HCT116 (cell line): ENCODE measurements around the gene RAB30.

Source experiments
- EZH2 ChIP-seq: fragments of 200-600 bp; sonication (generic); IDR thresholded peaks from 2 replicates; pipeline ENCODE4 v1.6.1; 2017; ENCODE audit warnings: antibody characterized with exemption, mixed run types
- EZH2phosphoT487 ChIP-seq: fragments of 200-600 bp; IDR thresholded peaks from 2 replicates; pipeline ENCODE4 v1.6.1; 2018; ENCODE audit warnings: antibody characterized with exemption, borderline replicate concordance
- POLR2A ChIP-seq: IDR thresholded peaks from 2 replicates; pipeline ENCODE4 v1.7.0; 2011; ENCODE audit warnings: borderline replicate concordance; ENCODE audit not compliant: insufficient read depth, insufficient read length; ENCODE audit errors: extremely low read depth
- POLR2AphosphoS5 ChIP-seq: IDR thresholded peaks from 2 replicates; pipeline ENCODE4 v1.6.1; 2011; ENCODE audit warnings: mild to moderate bottlenecking, low read depth, low read length, moderate library complexity
- ZNF274 ChIP-seq: fragments of 200-500 bp; sonication (Bioruptor generic); IDR thresholded peaks from 2 replicates; pipeline ENCODE4 v1.6.1; 2014; ENCODE audit warnings: mild to moderate bottlenecking, low read depth, low read length, inconsistent platforms
- TF ChIP-seq, protein P1 (sequence below): IDR thresholded peaks from 2 replicates; pipeline ENCODE4 v1.6.1; 2012
- TF ChIP-seq, protein P2 (sequence below), 3 experiments: fragments of 200-600 bp in 1 of 3; sonication (generic) in 1 of 3; IDR thresholded peaks in 2 of 3; conservative IDR thresholded peaks in 1 of 3; 2 replicates each; pipeline ENCODE4 v1.5.1; 2012 to 2017; ENCODE audit warnings: low read depth in 2 of 3, low read length in 2 of 3, antibody characterized with exemption in 1 of 3, borderline replicate concordance in 1 of 3, control low read depth in 1 of 3, mild to moderate bottlenecking in 1 of 3, mixed read lengths in 1 of 3, mixed run types in 1 of 3, moderate library complexity in 1 of 3; ENCODE audit not compliant: insufficient read depth in 1 of 3
- TF ChIP-seq, protein P3 (sequence below): IDR thresholded peaks from 2 replicates; pipeline ENCODE4 v1.6.1; 2012

DNA sequence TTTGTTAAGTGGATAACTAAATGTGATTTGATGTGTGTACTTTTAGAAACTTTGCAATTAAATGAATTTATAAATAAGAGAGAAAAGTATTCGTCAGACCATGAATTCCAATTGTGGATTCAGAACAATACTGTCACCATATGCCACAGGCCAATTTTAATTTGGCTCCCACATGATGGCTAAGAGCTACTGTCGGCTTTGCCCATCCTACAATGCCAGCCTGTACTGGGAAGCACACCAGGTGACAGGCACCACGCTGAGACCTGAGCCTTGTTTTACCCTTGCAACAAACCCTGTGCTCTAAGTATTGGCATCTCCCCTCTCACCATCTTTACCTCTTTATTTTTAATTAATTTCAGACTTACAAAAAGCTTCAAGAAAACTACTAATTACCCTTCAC, 14.0 kb downstream of the RAB30 start:
- TF ChIP-seq ZNF274 = no peak
- TF ChIP-seq EZH2phosphoT487 = no peak
- TF ChIP-seq, protein P1, sequence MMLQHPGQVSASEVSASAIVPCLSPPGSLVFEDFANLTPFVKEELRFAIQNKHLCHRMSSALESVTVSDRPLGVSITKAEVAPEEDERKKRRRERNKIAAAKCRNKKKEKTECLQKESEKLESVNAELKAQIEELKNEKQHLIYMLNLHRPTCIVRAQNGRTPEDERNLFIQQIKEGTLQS = no peak
- TF ChIP-seq POLR2A = no peak
- no peak for TF ChIP-seq POLR2AphosphoS5
- TF ChIP-seq, protein P2, sequence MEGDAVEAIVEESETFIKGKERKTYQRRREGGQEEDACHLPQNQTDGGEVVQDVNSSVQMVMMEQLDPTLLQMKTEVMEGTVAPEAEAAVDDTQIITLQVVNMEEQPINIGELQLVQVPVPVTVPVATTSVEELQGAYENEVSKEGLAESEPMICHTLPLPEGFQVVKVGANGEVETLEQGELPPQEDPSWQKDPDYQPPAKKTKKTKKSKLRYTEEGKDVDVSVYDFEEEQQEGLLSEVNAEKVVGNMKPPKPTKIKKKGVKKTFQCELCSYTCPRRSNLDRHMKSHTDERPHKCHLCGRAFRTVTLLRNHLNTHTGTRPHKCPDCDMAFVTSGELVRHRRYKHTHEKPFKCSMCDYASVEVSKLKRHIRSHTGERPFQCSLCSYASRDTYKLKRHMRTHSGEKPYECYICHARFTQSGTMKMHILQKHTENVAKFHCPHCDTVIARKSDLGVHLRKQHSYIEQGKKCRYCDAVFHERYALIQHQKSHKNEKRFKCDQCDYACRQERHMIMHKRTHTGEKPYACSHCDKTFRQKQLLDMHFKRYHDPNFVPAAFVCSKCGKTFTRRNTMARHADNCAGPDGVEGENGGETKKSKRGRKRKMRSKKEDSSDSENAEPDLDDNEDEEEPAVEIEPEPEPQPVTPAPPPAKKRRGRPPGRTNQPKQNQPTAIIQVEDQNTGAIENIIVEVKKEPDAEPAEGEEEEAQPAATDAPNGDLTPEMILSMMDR (IDR thresholded peaks at IDR 0.05 in 2 of 3, conservative IDR thresholded peaks at IDR 0.05 in 1 of 3; ENCODE audit: borderline replicate concordance in 1 of 3, insufficient read depth in 1 of 3, low read depth in 2 of 3, low read length in 2 of 3) = no peak
- TF ChIP-seq, protein P3, sequence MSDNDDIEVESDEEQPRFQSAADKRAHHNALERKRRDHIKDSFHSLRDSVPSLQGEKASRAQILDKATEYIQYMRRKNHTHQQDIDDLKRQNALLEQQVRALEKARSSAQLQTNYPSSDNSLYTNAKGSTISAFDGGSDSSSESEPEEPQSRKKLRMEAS = no peak
- no peak for TF ChIP-seq EZH2
